ENCODE measurements around the gene DCXR. TPM values are rescaled to one million over a fixed set of nuclear protein-coding genes. Genes with fewer than 3 reads are reported as not detected.

DCXR gene
- total and polyA plus RNA-seq, 2 of the 13 experiments (the other 11 are each of a cell fraction or from before 2014, with no cell fraction given): 287 to 311 TPM

DNA sequence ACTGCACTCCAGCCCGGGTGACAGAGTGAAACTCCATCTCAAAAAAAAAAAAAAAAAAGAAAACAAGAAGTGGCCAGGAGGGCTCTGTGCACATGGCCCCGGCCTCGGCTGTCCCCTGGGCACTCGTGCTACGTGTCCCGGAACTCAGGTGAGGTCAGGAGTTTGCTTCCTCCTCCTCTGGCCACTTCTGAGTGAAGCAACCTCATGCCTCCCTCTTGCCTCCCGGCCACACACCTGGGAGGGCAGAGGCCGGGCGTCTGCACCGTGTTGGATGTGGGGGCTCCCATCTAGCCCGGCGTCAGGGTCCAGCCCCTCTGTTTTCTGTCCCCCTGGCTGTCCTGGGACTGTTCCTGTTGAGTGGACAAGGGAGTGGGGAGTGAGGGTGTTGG, 37.9 kb downstream of the DCXR start (continued):
- TF ChIP-seq, protein P1, sequence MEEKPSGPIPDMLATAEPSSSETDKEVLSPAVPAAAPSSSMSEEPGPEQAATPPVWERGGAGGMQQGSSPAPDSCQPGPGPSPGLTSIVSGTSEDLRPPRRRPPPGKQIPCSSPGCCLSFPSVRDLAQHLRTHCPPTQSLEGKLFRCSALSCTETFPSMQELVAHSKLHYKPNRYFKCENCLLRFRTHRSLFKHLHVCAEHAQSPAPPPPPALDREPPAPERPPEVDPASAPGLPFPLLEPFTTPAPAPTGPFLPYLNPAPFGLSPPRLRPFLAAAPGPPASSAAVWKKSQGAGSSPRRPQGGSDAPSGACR (CRISPR knock-in tag; IDR thresholded peaks at IDR 0.05): no peak
- no peak for TF ChIP-seq ZNF615 (CRISPR knock-in tag; IDR thresholded peaks at IDR 0.05; ENCODE audit: borderline replicate concordance)
- TF ChIP-seq AGO2 (optimal IDR thresholded peaks at IDR 0.05; ENCODE audit: low read depth, low read length): no peak
- TF ChIP-seq ZNF235 (CRISPR knock-in tag; IDR thresholded peaks at IDR 0.05; ENCODE audit: borderline replicate concordance): peak; percentile 35; the same call in 1 of the 2 replicates
- peak; percentile 19; the same call in 1 of the 2 replicates for TF ChIP-seq SOX5 (CRISPR knock-in tag; IDR thresholded peaks at IDR 0.05; ENCODE audit: borderline replicate concordance)
- TF ChIP-seq, protein P2, sequence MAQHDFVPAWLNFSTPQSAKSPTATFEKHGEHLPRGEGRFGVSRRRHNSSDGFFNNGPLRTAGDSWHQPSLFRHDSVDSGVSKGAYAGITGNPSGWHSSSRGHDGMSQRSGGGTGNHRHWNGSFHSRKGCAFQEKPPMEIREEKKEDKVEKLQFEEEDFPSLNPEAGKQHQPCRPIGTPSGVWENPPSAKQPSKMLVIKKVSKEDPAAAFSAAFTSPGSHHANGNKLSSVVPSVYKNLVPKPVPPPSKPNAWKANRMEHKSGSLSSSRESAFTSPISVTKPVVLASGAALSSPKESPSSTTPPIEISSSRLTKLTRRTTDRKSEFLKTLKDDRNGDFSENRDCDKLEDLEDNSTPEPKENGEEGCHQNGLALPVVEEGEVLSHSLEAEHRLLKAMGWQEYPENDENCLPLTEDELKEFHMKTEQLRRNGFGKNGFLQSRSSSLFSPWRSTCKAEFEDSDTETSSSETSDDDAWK (CRISPR knock-in tag; IDR thresholded peaks at IDR 0.05): no peak
- TF ChIP-seq, protein P3, sequence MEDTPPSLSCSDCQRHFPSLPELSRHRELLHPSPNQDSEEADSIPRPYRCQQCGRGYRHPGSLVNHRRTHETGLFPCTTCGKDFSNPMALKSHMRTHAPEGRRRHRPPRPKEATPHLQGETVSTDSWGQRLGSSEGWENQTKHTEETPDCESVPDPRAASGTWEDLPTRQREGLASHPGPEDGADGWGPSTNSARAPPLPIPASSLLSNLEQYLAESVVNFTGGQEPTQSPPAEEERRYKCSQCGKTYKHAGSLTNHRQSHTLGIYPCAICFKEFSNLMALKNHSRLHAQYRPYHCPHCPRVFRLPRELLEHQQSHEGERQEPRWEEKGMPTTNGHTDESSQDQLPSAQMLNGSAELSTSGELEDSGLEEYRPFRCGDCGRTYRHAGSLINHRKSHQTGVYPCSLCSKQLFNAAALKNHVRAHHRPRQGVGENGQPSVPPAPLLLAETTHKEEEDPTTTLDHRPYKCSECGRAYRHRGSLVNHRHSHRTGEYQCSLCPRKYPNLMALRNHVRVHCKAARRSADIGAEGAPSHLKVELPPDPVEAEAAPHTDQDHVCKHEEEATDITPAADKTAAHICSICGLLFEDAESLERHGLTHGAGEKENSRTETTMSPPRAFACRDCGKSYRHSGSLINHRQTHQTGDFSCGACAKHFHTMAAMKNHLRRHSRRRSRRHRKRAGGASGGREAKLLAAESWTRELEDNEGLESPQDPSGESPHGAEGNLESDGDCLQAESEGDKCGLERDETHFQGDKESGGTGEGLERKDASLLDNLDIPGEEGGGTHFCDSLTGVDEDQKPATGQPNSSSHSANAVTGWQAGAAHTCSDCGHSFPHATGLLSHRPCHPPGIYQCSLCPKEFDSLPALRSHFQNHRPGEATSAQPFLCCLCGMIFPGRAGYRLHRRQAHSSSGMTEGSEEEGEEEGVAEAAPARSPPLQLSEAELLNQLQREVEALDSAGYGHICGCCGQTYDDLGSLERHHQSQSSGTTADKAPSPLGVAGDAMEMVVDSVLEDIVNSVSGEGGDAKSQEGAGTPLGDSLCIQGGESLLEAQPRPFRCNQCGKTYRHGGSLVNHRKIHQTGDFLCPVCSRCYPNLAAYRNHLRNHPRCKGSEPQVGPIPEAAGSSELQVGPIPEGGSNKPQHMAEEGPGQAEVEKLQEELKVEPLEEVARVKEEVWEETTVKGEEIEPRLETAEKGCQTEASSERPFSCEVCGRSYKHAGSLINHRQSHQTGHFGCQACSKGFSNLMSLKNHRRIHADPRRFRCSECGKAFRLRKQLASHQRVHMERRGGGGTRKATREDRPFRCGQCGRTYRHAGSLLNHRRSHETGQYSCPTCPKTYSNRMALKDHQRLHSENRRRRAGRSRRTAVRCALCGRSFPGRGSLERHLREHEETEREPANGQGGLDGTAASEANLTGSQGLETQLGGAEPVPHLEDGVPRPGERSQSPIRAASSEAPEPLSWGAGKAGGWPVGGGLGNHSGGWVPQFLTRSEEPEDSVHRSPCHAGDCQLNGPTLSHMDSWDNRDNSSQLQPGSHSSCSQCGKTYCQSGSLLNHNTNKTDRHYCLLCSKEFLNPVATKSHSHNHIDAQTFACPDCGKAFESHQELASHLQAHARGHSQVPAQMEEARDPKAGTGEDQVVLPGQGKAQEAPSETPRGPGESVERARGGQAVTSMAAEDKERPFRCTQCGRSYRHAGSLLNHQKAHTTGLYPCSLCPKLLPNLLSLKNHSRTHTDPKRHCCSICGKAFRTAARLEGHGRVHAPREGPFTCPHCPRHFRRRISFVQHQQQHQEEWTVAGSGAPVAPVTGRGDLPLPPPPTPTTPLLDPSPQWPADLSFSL (CRISPR knock-in tag; IDR thresholded peaks at IDR 0.05): no peak
- no peak; the same call in 1 of the 2 replicates for TF ChIP-seq TBX2 (CRISPR knock-in tag; IDR thresholded peaks at IDR 0.05; ENCODE audit: borderline replicate concordance)
- TF ChIP-seq ZNF431 (CRISPR knock-in tag; IDR thresholded peaks at IDR 0.05; ENCODE audit: borderline replicate concordance, low read depth): no peak
- TF ChIP-seq ZNF652 (CRISPR knock-in tag; IDR thresholded peaks at IDR 0.05; ENCODE audit: borderline replicate concordance, low read depth): no peak
- TF ChIP-seq ZNF619 (CRISPR knock-in tag; IDR thresholded peaks at IDR 0.05): no peak; the same call in 1 of the 2 replicates
- no peak for TF ChIP-seq ZNF614 (CRISPR knock-in tag; IDR thresholded peaks at IDR 0.05; ENCODE audit: borderline replicate concordance)
- TF ChIP-seq, protein P4, sequence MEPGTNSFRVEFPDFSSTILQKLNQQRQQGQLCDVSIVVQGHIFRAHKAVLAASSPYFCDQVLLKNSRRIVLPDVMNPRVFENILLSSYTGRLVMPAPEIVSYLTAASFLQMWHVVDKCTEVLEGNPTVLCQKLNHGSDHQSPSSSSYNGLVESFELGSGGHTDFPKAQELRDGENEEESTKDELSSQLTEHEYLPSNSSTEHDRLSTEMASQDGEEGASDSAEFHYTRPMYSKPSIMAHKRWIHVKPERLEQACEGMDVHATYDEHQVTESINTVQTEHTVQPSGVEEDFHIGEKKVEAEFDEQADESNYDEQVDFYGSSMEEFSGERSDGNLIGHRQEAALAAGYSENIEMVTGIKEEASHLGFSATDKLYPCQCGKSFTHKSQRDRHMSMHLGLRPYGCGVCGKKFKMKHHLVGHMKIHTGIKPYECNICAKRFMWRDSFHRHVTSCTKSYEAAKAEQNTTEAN (CRISPR knock-in tag; conservative IDR thresholded peaks at IDR 0.05): no peak; the same call in 1 of the 2 replicates
- TF ChIP-seq, protein P5, sequence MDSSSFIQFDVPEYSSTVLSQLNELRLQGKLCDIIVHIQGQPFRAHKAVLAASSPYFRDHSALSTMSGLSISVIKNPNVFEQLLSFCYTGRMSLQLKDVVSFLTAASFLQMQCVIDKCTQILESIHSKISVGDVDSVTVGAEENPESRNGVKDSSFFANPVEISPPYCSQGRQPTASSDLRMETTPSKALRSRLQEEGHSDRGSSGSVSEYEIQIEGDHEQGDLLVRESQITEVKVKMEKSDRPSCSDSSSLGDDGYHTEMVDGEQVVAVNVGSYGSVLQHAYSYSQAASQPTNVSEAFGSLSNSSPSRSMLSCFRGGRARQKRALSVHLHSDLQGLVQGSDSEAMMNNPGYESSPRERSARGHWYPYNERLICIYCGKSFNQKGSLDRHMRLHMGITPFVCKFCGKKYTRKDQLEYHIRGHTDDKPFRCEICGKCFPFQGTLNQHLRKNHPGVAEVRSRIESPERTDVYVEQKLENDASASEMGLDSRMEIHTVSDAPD (CRISPR knock-in tag; IDR thresholded peaks at IDR 0.05): no peak
- TF ChIP-seq, protein P6, sequence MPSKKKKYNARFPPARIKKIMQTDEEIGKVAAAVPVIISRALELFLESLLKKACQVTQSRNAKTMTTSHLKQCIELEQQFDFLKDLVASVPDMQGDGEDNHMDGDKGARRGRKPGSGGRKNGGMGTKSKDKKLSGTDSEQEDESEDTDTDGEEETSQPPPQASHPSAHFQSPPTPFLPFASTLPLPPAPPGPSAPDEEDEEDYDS (CRISPR knock-in tag; IDR thresholded peaks at IDR 0.05): peak; percentile 62
- no peak for TF ChIP-seq ZNF17 (CRISPR knock-in tag; IDR thresholded peaks at IDR 0.05)
- no peak for TF ChIP-seq DNMT3B (CRISPR knock-in tag; conservative IDR thresholded peaks at IDR 0.05)
- TF ChIP-seq ZNF530 (CRISPR knock-in tag; IDR thresholded peaks at IDR 0.05; ENCODE audit: low read depth): no peak
- no peak for TF ChIP-seq ZNF724P (CRISPR knock-in tag; IDR thresholded peaks at IDR 0.05; ENCODE audit: borderline replicate concordance)
